Upper lobe of left lung (tissue), 4 donors: ENCODE measurements around the gene MTHFD1L.
A peak's percentile ranks its signal among the peaks of the same experiment; 100 is the strongest.

ENCODE experiments used
- EP300 ChIP-seq, 4 donors: sonication (generic); formaldehyde crosslinking; IDR thresholded peaks; one replicate each; pipeline ENCODE4 v1.5.1; 2017; ENCODE audit warnings: antibody characterized with exemption in 4 of 4, control low read depth in 2 of 4
- POLR2A ChIP-seq, 4 donors: fragments of 450-650 bp; IDR thresholded peaks; one replicate each; pipeline ENCODE4 v1.5.1; 2016 to 2017; ENCODE audit warnings: antibody characterized with exemption in 4 of 4, mild to moderate bottlenecking in 2 of 4
- POLR2AphosphoS5 ChIP-seq, 2 donors: sonication (generic); formaldehyde crosslinking; IDR thresholded peaks; one replicate each; pipeline ENCODE4 v1.5.1; 2017; ENCODE audit warnings: antibody characterized with exemption in 2 of 2
- TF ChIP-seq, protein P1 (sequence below), 6 experiments: fragments of 450-650 bp in 4 of 6; fragments of 200-600 bp in 2 of 6; sonication (generic) in 2 of 6; IDR thresholded peaks; one replicate each; pipeline ENCODE4 v1.5.1; 2016 to 2019; ENCODE audit warnings: antibody characterized with exemption in 6 of 6

DNA sequence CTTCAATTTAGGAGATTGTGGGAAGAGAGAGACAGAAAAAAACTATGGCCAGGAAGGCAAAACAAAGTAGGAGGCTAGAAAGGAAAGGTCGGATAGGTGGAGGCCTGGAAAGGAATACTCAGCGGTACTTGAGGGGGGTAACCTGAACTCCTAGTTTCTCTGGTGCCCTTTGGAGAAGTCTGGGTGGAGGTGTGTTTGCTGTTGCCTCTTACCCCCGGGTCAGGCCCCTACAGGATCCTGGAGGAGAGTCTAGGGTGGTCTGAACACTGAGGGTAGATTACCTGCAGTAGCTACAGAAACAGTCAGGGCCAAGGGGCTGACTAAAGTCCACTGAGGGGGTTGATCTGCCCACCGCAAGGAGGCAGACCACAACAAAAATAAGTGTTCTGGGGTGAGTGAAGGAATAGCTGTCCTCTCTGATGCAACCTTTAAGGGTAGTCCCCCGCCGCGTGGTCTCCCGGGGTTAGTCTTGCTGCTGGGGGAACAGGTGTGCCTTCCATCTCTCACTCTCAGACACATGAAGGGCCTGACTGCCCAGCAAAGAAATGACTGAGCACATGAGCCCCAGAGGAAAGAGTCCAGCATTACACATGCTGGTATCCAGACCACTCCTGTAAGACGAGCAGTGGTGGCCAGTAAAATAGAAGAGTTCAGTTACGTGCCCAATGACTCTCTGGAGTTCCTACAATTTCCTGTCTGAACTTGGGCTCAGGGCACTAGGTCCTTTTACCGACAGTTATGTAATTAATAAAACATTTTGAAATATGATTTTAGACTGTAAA, 59.5 kb downstream of the MTHFD1L start:
- no peak for TF ChIP-seq POLR2A (IDR thresholded peaks at IDR 0.05)
- TF ChIP-seq, protein P1, sequence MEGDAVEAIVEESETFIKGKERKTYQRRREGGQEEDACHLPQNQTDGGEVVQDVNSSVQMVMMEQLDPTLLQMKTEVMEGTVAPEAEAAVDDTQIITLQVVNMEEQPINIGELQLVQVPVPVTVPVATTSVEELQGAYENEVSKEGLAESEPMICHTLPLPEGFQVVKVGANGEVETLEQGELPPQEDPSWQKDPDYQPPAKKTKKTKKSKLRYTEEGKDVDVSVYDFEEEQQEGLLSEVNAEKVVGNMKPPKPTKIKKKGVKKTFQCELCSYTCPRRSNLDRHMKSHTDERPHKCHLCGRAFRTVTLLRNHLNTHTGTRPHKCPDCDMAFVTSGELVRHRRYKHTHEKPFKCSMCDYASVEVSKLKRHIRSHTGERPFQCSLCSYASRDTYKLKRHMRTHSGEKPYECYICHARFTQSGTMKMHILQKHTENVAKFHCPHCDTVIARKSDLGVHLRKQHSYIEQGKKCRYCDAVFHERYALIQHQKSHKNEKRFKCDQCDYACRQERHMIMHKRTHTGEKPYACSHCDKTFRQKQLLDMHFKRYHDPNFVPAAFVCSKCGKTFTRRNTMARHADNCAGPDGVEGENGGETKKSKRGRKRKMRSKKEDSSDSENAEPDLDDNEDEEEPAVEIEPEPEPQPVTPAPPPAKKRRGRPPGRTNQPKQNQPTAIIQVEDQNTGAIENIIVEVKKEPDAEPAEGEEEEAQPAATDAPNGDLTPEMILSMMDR (IDR thresholded peaks at IDR 0.05): no peak
- no peak for TF ChIP-seq EP300 (IDR thresholded peaks at IDR 0.05)
- peak in 1 of 2 donors; percentile 7 for TF ChIP-seq POLR2AphosphoS5 (IDR thresholded peaks at IDR 0.05)
